Stimulated activated CD8-positive, alpha-beta memory T cell treated with anti-CD3 and anti-CD28 coated beads, Interleukin-12 subunit alpha, Interleukin-12 subunit beta, amount 100 ng/mL, for 4 hours (primary cell): Measurements from ENCODE around the gene MMEL1.

ENCODE experiments used
- DNase-seq: peaks from one replicate; pipeline ENCODE4 v3.0.0-alpha.2; 2020; ENCODE audit warnings: low read depth

Gene MMEL1

DNA sequence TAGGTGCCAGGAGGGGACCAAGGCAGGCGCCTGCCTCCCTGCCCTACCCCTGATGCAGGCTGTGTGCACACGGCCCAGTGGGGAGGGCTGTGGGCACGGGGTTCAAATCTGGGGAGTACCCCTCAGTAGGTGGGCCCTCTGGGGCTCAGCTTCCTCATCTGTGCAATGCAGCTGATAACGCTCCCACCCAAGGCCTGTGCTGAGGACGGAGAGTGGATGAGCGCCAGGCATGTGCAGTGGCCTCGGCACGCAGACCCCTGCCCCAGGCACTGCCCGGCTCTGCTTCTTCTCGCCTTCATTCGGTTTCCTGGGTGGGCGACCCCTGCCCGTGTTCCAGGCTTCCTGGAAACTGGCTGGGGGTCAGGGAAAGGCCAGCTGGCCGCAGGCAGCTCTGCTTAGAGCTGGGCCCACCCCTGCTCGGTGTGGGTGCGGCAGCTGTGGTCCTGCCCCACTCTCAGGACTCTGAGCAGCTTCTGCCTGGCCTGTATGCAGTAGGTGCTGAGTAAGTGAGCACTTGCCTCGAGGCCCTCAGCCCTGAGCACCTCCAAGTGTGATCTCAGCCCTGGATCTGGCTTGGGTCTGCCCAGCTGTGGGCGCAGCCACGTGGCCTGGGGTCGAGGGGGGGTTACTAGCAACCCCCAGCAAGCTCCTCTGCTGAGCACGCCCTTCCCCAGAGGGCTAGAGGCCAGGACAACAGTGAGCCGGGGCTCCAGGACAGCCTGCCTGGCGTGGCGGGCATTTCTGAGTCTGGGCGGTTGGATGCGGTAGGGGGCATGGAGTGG lies 88.5 kb downstream of the MMEL1 start:
- no peak for DNase-seq

DNA sequence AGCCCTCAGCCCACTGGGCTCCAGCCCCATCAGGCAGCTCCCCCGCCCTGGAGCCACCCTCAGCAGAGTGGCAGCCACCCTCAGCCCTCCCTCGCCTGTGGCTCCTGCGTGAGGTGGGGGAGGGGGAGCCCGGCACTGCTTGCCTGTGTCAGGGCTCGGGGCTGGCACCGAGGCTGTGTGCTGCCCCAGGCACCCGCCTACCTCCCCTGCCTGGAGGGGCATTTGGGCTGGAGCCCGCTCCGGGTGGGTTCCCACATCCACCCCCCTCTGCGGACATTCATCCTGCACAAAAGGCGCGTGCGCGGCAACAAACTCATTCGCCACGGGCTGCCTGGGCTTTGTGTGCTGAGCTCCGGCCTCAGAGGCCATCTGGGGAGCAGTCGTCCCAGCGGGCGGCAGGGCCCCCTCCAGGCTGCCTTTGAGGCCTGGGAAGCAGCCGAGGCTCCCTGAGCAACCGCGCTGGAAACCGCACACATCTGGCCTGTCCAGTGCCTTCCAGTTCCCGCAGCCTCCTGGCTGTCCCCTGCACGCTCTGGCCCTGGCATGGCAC lies 89.2 kb downstream of the MMEL1 start:
- peak; percentile 33 for DNase-seq

DNA sequence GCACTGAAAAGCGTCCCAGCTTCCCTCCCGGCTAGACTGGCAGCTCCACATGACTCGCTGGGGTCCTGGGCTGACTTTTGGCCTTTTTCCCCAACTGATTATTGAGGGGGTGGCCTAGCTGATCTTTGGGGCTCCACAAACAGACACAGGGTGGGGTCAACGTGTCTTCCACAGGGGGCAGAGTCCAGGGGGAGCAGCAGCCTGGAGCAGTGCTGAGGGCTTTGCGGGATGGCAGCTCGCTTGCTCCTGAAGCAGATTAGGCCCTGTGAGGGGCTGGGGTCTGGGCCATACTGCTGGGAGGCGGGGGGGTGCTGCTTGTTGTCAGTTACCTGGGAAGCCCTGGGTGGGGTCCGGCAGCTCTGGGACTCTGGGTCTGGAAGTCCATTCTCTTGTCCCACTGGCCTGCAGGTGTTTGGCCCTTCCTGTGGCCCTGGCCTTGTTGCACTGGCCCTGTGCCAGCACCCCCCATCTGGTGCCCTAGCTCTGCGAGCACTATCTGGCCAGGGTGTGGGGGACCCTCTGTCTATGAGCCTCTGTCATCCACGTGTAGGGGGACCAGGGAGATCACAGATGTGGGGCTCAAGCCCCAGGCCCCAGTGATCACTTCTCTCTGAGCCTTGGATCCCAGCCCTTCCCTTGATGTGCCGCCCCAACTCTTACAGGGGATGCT lies 90.4 kb downstream of the MMEL1 start:
- DNase-seq = no peak

DNA sequence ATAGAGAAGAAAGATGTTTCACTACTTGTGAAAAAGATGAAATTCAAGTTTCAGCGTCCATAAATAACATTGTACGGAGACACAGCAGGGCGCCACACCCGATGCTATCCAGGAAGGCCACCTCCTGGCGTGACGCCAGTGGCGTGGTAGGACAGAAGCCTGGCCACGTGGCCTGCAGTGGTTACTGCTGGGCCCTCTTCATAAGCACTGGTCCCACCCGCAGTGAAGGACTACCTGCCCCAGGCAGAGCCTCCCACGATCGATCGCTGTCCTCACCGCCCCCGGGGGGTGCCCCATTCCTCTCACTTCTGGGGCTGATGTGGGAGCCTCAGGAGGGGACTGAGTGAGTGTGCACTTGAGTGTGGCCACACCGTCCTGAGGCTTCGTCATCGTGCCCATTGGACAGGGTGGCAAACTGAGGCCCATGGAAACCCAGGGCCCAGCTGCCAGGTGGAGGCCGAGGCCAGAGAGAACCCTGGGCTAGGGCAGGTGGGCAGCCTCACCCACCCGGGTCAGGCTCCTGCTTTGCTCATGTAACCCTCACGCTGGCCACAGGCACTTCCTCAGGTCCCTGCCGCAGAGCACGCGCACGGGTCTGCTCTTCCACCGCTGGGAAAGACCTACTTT lies 91.1 kb downstream of the MMEL1 start:
- DNase-seq = no peak

DNA sequence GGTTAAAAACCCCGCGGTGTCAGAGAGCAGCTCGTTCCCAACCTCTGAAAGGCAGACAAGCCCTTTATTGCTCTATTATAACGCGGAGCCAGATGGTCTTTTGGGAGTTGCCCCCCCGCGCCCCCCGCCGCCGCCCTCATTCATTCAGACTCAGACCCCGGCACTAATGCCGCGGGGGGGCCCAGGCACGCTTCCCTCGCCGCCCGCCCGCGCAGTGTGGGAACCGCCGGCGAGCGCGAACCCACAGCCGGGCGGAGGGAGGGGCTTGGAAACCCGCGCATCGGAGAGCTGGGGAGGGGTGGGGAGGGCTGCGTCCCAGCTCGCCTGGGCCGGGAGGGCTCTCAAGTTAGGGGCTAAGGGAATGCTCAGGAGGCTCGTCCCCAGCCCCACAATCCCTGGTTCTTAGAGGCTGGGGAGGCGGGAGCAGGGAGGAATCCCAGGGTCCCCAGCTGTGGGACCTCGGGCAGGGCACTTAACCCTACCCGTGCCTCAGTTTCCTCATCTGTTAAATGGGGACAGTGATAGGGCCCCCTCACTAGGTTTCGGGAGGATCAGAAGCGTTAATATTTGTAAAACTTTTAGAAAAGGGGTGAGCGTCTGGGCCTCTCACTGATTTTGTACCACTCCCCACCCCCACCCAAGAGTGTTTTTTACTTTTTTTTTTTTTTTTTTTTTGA lies 91.9 kb downstream of the MMEL1 start:
- DNase-seq = no peak
